BLaER1 (cell line): ENCODE measurements around the gene FGF12.

ENCODE experiments used
- H3K27ac ChIP-seq: shearing (Covaris generic); formaldehyde crosslinking; 2 replicates; pipeline ENCODE4 v1.8.1; 2022
- H3K27me3 ChIP-seq: shearing (Covaris generic); formaldehyde crosslinking; 2 replicates; pipeline ENCODE4 v1.8.1; 2022
- H3K36me3 ChIP-seq: shearing (Covaris generic); formaldehyde crosslinking; 2 replicates; pipeline ENCODE4 v1.8.1; 2022
- H3K4me1 ChIP-seq: shearing (Covaris generic); formaldehyde crosslinking; 2 replicates; pipeline ENCODE4 v1.8.1; 2022
- H3K4me2 ChIP-seq: shearing (Covaris generic); formaldehyde crosslinking; 2 replicates; pipeline ENCODE4 v1.8.1; 2022
- H3K4me3 ChIP-seq: shearing (Covaris generic); formaldehyde crosslinking; 2 replicates; pipeline ENCODE4 v1.8.1; 2022
- H3K9ac ChIP-seq: shearing (Covaris generic); formaldehyde crosslinking; 2 replicates; pipeline ENCODE4 v1.8.1; 2022
- H3K9me3 ChIP-seq: shearing (Covaris generic); formaldehyde crosslinking; 2 replicates; pipeline ENCODE4 v1.8.1; 2022
- H4K20me1 ChIP-seq: shearing (Covaris generic); formaldehyde crosslinking; 2 replicates; pipeline ENCODE4 v1.8.1; 2022
- Cebpa-rat ChIP-seq: shearing (Covaris generic); IDR thresholded peaks from 2 replicates; pipeline ENCODE4 v1.8.1; 2022

FGF12 gene

DNA sequence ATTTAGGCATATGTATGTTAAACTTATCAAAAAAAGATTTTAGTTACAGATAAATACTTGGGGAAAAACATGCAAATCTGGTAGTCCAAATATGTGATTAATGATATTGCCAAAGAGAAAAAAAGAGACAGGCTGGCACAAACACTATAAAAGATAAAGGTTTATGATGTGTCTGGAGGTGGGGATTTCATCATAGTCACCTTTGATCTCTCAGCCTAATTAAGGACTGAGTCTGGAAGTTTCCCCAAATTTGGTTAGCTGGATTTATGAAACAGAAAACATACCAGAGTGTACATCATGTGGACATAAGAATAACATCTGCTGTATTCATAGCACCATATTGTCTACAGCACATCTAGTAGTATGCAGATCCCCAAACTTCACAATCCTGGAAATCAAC lies 157.0 kb downstream of the FGF12 start:
- no peak for TF ChIP-seq Cebpa-rat

GRCh38 chr3:192566706-192567290 lies 160.5 kb downstream of the FGF12 start:
- H3K27me3 ChIP-seq, result no peaks in the 10 kb centered on the region
- H3K9ac ChIP-seq, result no peak overlapping the region
- H3K36me3 ChIP-seq, result no peaks in the 10 kb centered on the region
- no peak for TF ChIP-seq Cebpa-rat
- H4K20me1 ChIP-seq, result no peaks in the 10 kb centered on the region
- no peak overlapping the region for H3K4me2 ChIP-seq
- H3K27ac ChIP-seq, result no peak overlapping the region
- H3K9me3 ChIP-seq, result no peaks in the 10 kb centered on the region
- no peaks in the 10 kb centered on the region for H3K4me1 ChIP-seq
- no peak overlapping the region for H3K4me3 ChIP-seq

More for the DNA sequence above, 157.0 kb downstream of the FGF12 start:
- no peaks in the 10 kb centered on the region for H4K20me1 ChIP-seq
- no peaks in the 10 kb centered on the region for H3K36me3 ChIP-seq
- no peaks in the 10 kb centered on the region for H3K4me1 ChIP-seq
- no peak overlapping the region for H3K27ac ChIP-seq
- H3K9ac ChIP-seq, result no peak overlapping the region
- no peaks in the 10 kb centered on the region for H3K27me3 ChIP-seq
- H3K4me2 ChIP-seq, result no peak overlapping the region
- no peak overlapping the region for H3K4me3 ChIP-seq
- H3K9me3 ChIP-seq, result no peaks in the 10 kb centered on the region

GRCh38 chr3:192564611-192565010 lies 162.7 kb downstream of the FGF12 start:
- TF ChIP-seq Cebpa-rat, result no peak
- H3K4me1 ChIP-seq, result no peaks in the 10 kb centered on the region
- no peak overlapping the region for H3K27ac ChIP-seq
- no peaks in the 10 kb centered on the region for H3K27me3 ChIP-seq
- no peaks in the 10 kb centered on the region for H4K20me1 ChIP-seq
- no peaks in the 10 kb centered on the region for H3K36me3 ChIP-seq
- no peak overlapping the region for H3K4me3 ChIP-seq
- no peak overlapping the region for H3K9ac ChIP-seq
- H3K9me3 ChIP-seq, result no peaks in the 10 kb centered on the region
- H3K4me2 ChIP-seq, result no peak overlapping the region

DNA sequence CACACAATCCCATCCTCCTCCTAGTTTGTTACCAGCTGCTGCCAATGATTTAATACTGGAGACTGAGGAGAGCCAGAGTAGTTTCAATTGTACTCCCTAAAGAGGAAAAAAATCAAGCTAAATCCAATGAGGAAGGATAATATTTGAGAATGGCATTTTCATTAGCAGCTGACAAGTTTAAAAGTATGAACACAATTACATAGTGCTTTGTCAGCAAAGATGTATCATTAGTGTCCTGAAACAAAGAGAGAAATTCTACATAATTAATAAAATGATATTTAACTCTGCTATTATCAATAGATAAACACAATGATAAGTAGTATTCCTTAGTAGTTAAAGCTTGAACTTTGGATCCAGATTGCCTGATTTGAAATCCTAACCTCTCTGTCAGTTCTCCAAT lies 163.9 kb downstream of the FGF12 start:
- no peaks in the 10 kb centered on the region for H3K27me3 ChIP-seq
- H3K9ac ChIP-seq, result no peak overlapping the region

GRCh38 chr3:192553707-192554106 lies 173.6 kb downstream of the FGF12 start:
- TF ChIP-seq Cebpa-rat, result no peak
- no peaks in the 10 kb centered on the region for H3K36me3 ChIP-seq
- no peak overlapping the region for H3K4me3 ChIP-seq
- no peaks in the 10 kb centered on the region for H3K27me3 ChIP-seq
- no peak overlapping the region for H3K27ac ChIP-seq
- H3K4me2 ChIP-seq, result no peak overlapping the region
- no peak overlapping the region for H3K9ac ChIP-seq
- no peaks in the 10 kb centered on the region for H3K4me1 ChIP-seq
- no peaks in the 10 kb centered on the region for H4K20me1 ChIP-seq
- 0 out of 2 replicates have a peak, but pooled peaks cover 5% of the 10 kb centered on the region for H3K9me3 ChIP-seq

More for the DNA sequence above, 163.9 kb downstream of the FGF12 start:
- Histone ChIP-seq H3K4me3 (no peak overlapping the region), H3K9me3 (no peaks in the 10 kb centered on the region), H4K20me1 (no peaks in the 10 kb centered on the region), H3K36me3 (no peaks in the 10 kb centered on the region), H3K4me1 (no peaks in the 10 kb centered on the region), H3K27ac (no peak overlapping the region), H3K4me2 (no peak overlapping the region)
- no peak for TF ChIP-seq Cebpa-rat

- Histone ChIP-seq H3K4me3 (no peak overlapping the region), H3K27ac (no peak overlapping the region), H3K9ac (no peak overlapping the region)
Measured at GRCh38 chr3:192550356-192550755, 177.0 kb downstream of the FGF12 start.

GRCh38 chr3:192545333-192545732 lies 182.0 kb downstream of the FGF12 start:
- no peaks in the 10 kb centered on the region for H3K27me3 ChIP-seq
- H4K20me1 ChIP-seq, result no peaks in the 10 kb centered on the region
- no peaks in the 10 kb centered on the region for H3K9me3 ChIP-seq
- no peaks in the 10 kb centered on the region for H3K36me3 ChIP-seq
- H3K9ac ChIP-seq, result no peak overlapping the region
- no peak overlapping the region for H3K4me2 ChIP-seq
- no peak overlapping the region for H3K4me3 ChIP-seq
- H3K4me1 ChIP-seq, result no peaks in the 10 kb centered on the region
- no peak overlapping the region for H3K27ac ChIP-seq
- no peak for TF ChIP-seq Cebpa-rat

More at GRCh38 chr3:192550356-192550755, 177.0 kb downstream of the FGF12 start:
- no peak overlapping the region for H3K4me2 ChIP-seq
- H4K20me1 ChIP-seq, result no peaks in the 10 kb centered on the region
- H3K36me3 ChIP-seq, result no peaks in the 10 kb centered on the region
- no peaks in the 10 kb centered on the region for H3K27me3 ChIP-seq
- no peak for TF ChIP-seq Cebpa-rat
- no peaks in the 10 kb centered on the region for H3K4me1 ChIP-seq
- H3K9me3 ChIP-seq, result 0 out of 2 replicates have a peak, but pooled peaks cover 5% of the 10 kb centered on the region

DNA sequence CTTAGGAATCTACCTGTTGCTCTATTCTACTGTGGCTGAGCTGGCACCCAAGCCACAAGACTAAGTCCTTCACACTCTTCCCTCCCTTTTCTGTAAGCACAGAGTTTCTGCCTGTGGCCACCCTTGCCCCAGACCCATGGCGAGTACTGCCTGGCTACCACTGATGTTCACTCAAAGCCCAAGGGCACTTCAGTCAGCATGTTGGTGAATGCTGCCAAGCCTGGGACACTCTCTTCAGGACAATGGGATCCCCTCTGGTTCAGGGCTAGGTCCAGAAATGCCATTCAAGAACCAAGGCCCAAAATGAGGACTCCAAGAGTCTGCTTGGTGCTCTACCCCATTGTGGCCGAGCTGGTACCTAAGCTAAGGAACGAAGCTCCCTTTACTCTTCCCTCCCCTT lies 184.2 kb downstream of the FGF12 start:
- Histone ChIP-seq H3K9me3 (no peaks in the 10 kb centered on the region), H3K27me3 (no peaks in the 10 kb centered on the region)

DNA sequence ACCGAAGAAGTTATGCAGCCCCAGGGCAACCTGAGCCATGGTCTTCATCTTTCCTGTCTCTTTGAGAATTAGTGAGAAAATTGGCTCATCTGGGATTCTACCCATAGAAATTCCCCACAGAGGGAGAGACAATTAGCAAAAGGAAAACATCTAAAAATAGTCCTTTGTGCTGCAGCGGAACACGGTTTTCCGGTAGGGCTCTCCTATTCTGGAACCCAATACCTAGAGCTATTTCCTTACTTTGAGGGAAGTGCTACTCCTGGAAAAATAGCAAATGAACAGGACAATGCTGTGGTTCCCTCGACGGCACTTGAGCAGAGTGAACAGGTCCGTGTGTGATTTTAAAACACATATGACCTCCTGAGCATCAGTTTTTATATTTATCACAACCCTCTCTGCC lies 210.5 kb downstream of the FGF12 start:
- H3K4me3 ChIP-seq, result no peak overlapping the region
- no peaks in the 10 kb centered on the region for H3K36me3 ChIP-seq
- no peak overlapping the region for H3K9ac ChIP-seq
- no peak overlapping the region for H3K4me2 ChIP-seq
- no peaks in the 10 kb centered on the region for H4K20me1 ChIP-seq
- H3K27me3 ChIP-seq, result no peaks in the 10 kb centered on the region
- H3K27ac ChIP-seq, result no peak overlapping the region
- H3K9me3 ChIP-seq, result peaks cover 16% of the 10 kb centered on the region
- no peak for TF ChIP-seq Cebpa-rat
- H3K4me1 ChIP-seq, result no peaks in the 10 kb centered on the region

More for the DNA sequence above, 184.2 kb downstream of the FGF12 start:
- TF ChIP-seq Cebpa-rat, result no peak
- Histone ChIP-seq H3K4me2 (no peak overlapping the region), H3K4me3 (no peak overlapping the region), H3K9ac (no peak overlapping the region), H3K27ac (no peak overlapping the region), H3K4me1 (no peaks in the 10 kb centered on the region), H3K36me3 (no peaks in the 10 kb centered on the region), H4K20me1 (no peaks in the 10 kb centered on the region)

DNA sequence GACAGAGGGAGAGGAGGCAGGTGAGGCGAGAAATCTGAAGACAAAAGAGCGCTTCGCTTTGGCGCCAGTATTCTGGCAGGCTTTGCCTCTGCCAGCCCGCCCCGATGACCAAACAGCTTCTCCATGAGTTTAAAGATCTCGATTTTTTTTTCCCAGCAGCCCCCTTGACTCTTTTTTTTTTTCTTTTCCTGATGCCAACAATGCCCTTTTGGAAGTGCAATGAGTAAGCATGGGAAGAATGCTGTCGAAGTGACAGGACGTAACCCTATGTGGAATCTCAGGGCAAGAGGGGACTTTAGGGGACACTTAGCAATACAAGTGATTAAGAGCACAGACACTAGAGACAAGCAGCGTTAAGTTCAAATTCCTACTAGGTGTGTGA lies 211.7 kb downstream of the FGF12 start:
- Histone ChIP-seq H3K9ac (no peak overlapping the region), H4K20me1 (no peaks in the 10 kb centered on the region), H3K4me2 (no peak overlapping the region), H3K9me3 (peaks cover 20% of the 10 kb centered on the region), H3K36me3 (no peaks in the 10 kb centered on the region), H3K4me3 (no peak overlapping the region), H3K4me1 (no peaks in the 10 kb centered on the region), H3K27me3 (no peaks in the 10 kb centered on the region), H3K27ac (no peak overlapping the region)
- TF ChIP-seq Cebpa-rat, result no peak
